Body of pancreas (tissue), 4 donors: ENCODE data around the gene APC2. TPM values are rescaled to one million over a fixed set of nuclear protein-coding genes. Genes with fewer than 3 reads are reported as not detected.

Experiments
- ATAC-seq: fragments of 150-250 bp; one replicate; pipeline ENCODE4 v1.9.1; 2016
- DNase-seq, 4 donors: peaks; one replicate each; pipeline ENCODE4 v3.0.0-alpha.2; 2019
- H3K27ac ChIP-seq, 4 donors: fragments of 200-600 bp; sonication (generic); 1 replicate in 3 of 4; 2 replicates in 1 of 4; pipeline versions ENCODE4 v1.5.1 to v1.6.1; 2016 to 2019; ENCODE audit warnings: mild to moderate bottlenecking in 1 of 4, mixed read lengths in 1 of 4, moderate library complexity in 1 of 4
- H3K27me3 ChIP-seq, 2 donors: fragments of 200-600 bp; sonication (generic); one replicate each; pipeline ENCODE4 v1.6.0; 2016; ENCODE audit warnings: mild to moderate bottlenecking in 1 of 2
- H3K36me3 ChIP-seq, 2 donors: fragments of 200-600 bp; sonication (generic); replicated peaks in 1 of 2; 2 replicates each; pipeline ENCODE4 v1.5.1; 2016; ENCODE audit warnings: low read depth in 2 of 2; ENCODE audit not compliant: insufficient read depth in 1 of 2
- H3K4me1 ChIP-seq: fragments of 200-600 bp; sonication (generic); one replicate; pipeline ENCODE4 v1.6.0; 2016
- H3K4me3 ChIP-seq, 2 donors: fragments of 200-600 bp; sonication (generic); 1 replicate in 1 of 2; 2 replicates in 1 of 2; pipeline ENCODE4 v1.5.1; 2016 to 2019
- H3K9me3 ChIP-seq, 3 donors: fragments of 200-600 bp; sonication (generic); 1 replicate in 2 of 3; 2 replicates in 1 of 3; pipeline ENCODE4 v1.5.1; 2016
- CTCF ChIP-seq, 7 experiments: fragments of 450-650 bp in 4 of 7; fragments of 200-600 bp in 3 of 7; sonication (generic) in 3 of 7; IDR thresholded peaks; one replicate each; pipeline ENCODE4 v1.5.1; 2016 to 2019; ENCODE audit warnings: antibody characterized with exemption in 7 of 7
- POLR2A ChIP-seq, 3 donors: fragments of 450-650 bp; IDR thresholded peaks; one replicate each; pipeline ENCODE4 v1.6.1; 2016; ENCODE audit warnings: antibody characterized with exemption in 3 of 3, mild to moderate bottlenecking in 2 of 3
- WGBS, 2 donors: methylation state at CpG; one replicate each; pipeline ENCODE4 v1.1.5; 2017; 5-methylcytosine and 5-hydroxymethylcytosine counted together
- intact Hi-C: fragments of 100-400 bp; cut with DNase I; formaldehyde crosslinking; loops from one replicate; pipeline ENCODE4 v1.15.1; 2023
- total RNA-seq, 2 donors: library from RNA; depleted of rRNA; stranded (reverse); fragments of >200 nt; gene quantifications; one replicate each; pipeline ENCODE4 v1.1.0, GENCODE V29; 2016

The APC2 gene
- total RNA-seq, 2 donors from 2014 or later = 0.26 TPM; not detected in 1

DNA sequence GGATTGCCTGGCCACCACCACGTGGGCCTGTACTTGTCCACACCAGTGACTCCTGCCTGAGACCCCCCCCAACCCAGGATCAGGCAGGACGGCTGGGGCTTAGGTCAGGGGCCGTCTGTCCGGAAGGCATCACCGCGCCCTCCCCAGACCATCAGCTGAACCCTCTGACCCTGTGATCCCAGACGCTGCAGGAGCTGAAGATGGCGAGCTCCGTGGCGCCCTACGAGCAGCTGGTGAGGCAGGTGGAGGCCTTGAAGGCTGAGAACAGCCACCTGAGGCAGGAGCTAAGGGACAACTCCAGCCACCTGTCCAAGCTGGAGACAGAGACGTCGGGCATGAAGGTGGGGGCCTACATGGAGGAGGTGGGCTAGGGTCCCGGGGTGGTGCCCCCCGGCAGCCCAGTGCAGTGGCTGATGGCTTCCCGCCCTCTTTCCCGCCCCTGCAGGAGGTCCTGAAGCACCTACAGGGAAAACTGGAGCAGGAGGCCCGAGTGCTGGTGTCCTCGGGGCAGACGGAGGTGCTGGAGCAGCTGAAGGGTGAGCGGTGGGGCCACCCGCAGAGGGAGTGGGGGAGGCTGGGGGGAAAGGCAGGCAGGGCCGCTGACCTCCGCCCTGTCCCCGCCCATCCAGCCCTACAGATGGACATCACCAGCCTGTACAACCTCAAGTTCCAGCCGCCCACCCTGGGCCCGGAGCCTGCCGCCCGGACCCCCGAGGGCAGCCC lies 3.0 kb downstream of the APC2 start:
- no peak overlapping the region for H3K27ac ChIP-seq
- no peak overlapping the region for H3K4me3 ChIP-seq
- WGBS, 2 donors = 27 to 40% methylated on average over 9 to 29 of the region's 30 CpGs
- no peaks in the 10 kb centered on the region for H3K36me3 ChIP-seq
- H3K9me3 ChIP-seq = no peaks in the 10 kb centered on the region
- intact Hi-C loops = no loop called here
- peaks cover 43% of the 10 kb centered on the region for H3K4me1 ChIP-seq
- ATAC-seq = no peak
- TF ChIP-seq CTCF (IDR thresholded peaks at IDR 0.05) (no peak), POLR2A (IDR thresholded peaks at IDR 0.05) (no peak)
- peaks cover 4 to 69% of the 10 kb centered on the region in 2 donors for H3K27me3 ChIP-seq
- DNase-seq = no peak

DNA sequence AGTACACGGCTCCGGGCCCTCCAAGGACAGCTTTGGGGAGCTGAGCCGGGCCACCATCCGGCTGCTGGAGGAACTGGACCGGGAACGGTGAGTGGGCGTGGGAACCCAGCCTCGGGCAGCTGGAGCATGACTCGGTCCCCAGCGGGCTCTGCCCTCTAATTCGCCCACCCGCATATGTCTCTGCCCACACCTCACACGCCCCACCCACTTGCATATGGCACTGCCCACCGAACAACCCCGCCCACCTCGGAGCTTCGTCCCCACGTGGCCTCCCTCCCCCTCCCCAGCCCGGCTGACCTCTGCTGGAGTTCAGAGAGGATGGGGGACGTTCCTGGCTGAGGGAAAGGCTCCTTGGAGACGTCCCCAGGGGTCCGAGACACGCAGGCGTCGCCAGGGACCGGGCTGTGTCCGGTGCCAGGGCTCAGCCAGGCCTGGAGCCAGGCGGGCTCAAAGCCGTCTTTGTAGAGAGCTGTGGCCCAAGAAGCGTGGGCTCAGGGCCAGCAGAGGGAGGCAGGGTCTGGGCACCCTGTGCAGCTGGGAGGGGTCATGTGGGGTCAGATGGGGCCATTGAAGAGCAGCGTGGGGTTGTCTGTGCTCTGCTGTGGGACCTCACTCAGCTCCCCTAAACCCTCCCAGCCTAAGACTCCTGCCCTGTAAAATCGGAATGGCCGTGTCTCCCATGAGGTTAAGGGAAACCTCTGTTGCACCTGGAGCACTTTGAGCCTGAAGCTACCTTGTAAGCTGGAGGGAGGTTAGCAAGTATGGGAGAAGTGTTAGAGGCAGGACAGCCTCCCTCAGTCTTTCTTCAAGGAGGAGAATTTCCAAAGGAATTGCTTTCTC lies 3.8 kb downstream of the APC2 start:
- Histone ChIP-seq H3K36me3 (no peaks in the 10 kb centered on the region), H3K27me3 (peaks cover 4 to 75% of the 10 kb centered on the region in 2 donors), H3K27ac (no peak overlapping the region), H3K4me1 (peaks cover 43% of the 10 kb centered on the region), H3K4me3 (no peak overlapping the region), H3K9me3 (no peaks in the 10 kb centered on the region)
- 14 to 16% methylated on average over 13 to 33 of the region's 33 CpGs for WGBS, 2 donors
- TF ChIP-seq POLR2A (IDR thresholded peaks at IDR 0.05) = no peak
- TF ChIP-seq CTCF (IDR thresholded peaks at IDR 0.05) = no peak
- ATAC-seq (peak; percentile 30), DNase-seq (peak in 3 of 4 donors; percentile 26 to 54 (median 53))
- intact Hi-C loops = no loop called here

DNA sequence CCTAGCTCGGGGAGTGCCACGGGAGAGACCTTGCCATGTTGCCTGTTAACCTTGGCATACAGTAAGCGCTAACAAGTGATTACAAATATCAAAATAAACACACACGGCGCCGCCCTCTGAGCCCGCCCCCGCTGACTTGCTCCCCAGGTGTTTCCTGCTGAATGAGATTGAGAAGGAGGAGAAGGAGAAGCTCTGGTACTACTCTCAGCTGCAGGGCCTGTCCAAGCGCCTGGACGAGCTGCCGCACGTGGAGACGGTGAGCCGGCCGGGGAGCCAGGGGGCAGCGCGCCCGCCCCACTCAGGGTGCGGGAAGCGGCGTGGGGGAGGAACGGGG lies 5.0 kb downstream of the APC2 start:
- Histone ChIP-seq H3K27ac (no peak overlapping the region), H3K36me3 (no peaks in the 10 kb centered on the region), H3K4me1 (peaks cover 43% of the 10 kb centered on the region), H3K9me3 (no peaks in the 10 kb centered on the region), H3K27me3 (peaks cover 3 to 63% of the 10 kb centered on the region in 2 donors), H3K4me3 (no peak overlapping the region)
- DNase-seq (no peak), ATAC-seq (no peak)
- TF ChIP-seq POLR2A (IDR thresholded peaks at IDR 0.05) (no peak), CTCF (IDR thresholded peaks at IDR 0.05) (no peak)
- WGBS, 2 donors = 2 to 3% methylated on average over 8 to 22 of the region's 22 CpGs
- intact Hi-C loops = no loop called here

- peak; percentile 53 to 68 (median 62) for DNase-seq
- TF ChIP-seq POLR2A (IDR thresholded peaks at IDR 0.05) (no peak), CTCF (IDR thresholded peaks at IDR 0.05) (no peak)
- ATAC-seq = peak; percentile 49
- H3K4me3 ChIP-seq = no peak overlapping the region
- H3K27ac ChIP-seq = no peak overlapping the region
- intact Hi-C loops = no loop called here
- no peaks in the 10 kb centered on the region for H3K9me3 ChIP-seq
- peaks cover 43% of the 10 kb centered on the region for H3K4me1 ChIP-seq
- H3K36me3 ChIP-seq = no peaks in the 10 kb centered on the region
- peaks cover 0 to 57% of the 10 kb centered on the region in 2 donors for H3K27me3 ChIP-seq
- 4 to 6% methylated on average over 26 to 41 of the region's 42 CpGs for WGBS, 2 donors
These were observed 5.6 kb downstream of the APC2 start for GRCh38 chr19:1455336-1456120.
